Smooth muscle cell (in vitro differentiated cells): ENCODE data around the gene ESR2. TPM values are rescaled to one million over a fixed set of nuclear protein-coding genes. Genes with fewer than 3 reads are reported as not detected.
"Not testable (repeated sequence)": the region's sequence is repeated elsewhere in the genome, so short reads cannot be mapped to it uniquely, and the experiment has no call there.

Experiments
- DNase-seq: peaks from one replicate; lab custom pipeline; 2025; ENCODE audit not compliant: unreplicated experiment; lab: John Stamatoyannopoulos, UW
- H2AFZ ChIP-seq: fragments of 200-600 bp; sonication (generic); 2 replicates; pipeline ENCODE4 v1.6.0; 2016; ENCODE audit warnings: antibody characterized with exemption, low read depth, mild to moderate bottlenecking
- H3F3A ChIP-seq: fragments of 200-600 bp; sonication (generic); 2 replicates; pipeline ENCODE4 v1.6.0; 2017; ENCODE audit warnings: antibody characterized with exemption, low read depth
- H3K27ac ChIP-seq: fragments of 200-600 bp; sonication (generic); 2 replicates; pipeline ENCODE4 v1.5.1; 2016; ENCODE audit warnings: low read depth, mild to moderate bottlenecking
- H3K27me3 ChIP-seq: fragments of 200-600 bp; sonication (generic); 2 replicates; pipeline ENCODE4 v1.6.1; 2016; ENCODE audit warnings: low read depth, mild to moderate bottlenecking
- H3K36me3 ChIP-seq: fragments of 200-600 bp; sonication (generic); 2 replicates; pipeline ENCODE4 v1.5.1; 2016; ENCODE audit warnings: low read depth
- H3K4me1 ChIP-seq: fragments of 200-600 bp; sonication (generic); 2 replicates; pipeline ENCODE4 v1.5.1; 2016; ENCODE audit warnings: low read depth
- H3K4me2 ChIP-seq: fragments of 200-600 bp; sonication (generic); 2 replicates; pipeline ENCODE4 v1.6.0; 2016; ENCODE audit warnings: mild to moderate bottlenecking
- H3K4me3 ChIP-seq: fragments of 200-600 bp; sonication (generic); 2 replicates; pipeline ENCODE4 v1.5.1; 2016; ENCODE audit warnings: mild to moderate bottlenecking
- H3K79me2 ChIP-seq: fragments of 200-600 bp; sonication (generic); 2 replicates; pipeline ENCODE4 v1.6.0; 2016; ENCODE audit warnings: low read depth, mild to moderate bottlenecking
- H3K9ac ChIP-seq: fragments of 200-600 bp; sonication (generic); 2 replicates; pipeline ENCODE4 v1.6.0; 2016; ENCODE audit warnings: low read depth
- H3K9me3 ChIP-seq: fragments of 200-600 bp; sonication (generic); replicated peaks from 2 replicates; pipeline ENCODE4 v1.5.1; 2016; ENCODE audit warnings: low read depth
- H4K20me1 ChIP-seq: fragments of 200-600 bp; sonication (generic); 2 replicates; pipeline ENCODE4 v1.6.0; 2016; ENCODE audit warnings: low read depth
- WGBS: methylation state at CpG from one replicate; pipeline ENCODE4 v1.1.7; 2016; ENCODE audit warnings: low lambda C conversion rate; 5-methylcytosine and 5-hydroxymethylcytosine counted together
- polyA plus RNA-seq: library from polyadenylated mRNA; unstranded; fragments of >200 nt; fragmentation: Nextera tagmentation; extraction: Ambion mirVana; gene quantifications from 2 replicates; pipeline ENCODE4 v1.2.1, GENCODE V29; 2016
- total RNA-seq: library from RNA; depleted of rRNA; stranded (reverse); fragments of >200 nt; gene quantifications from 2 replicates; pipeline ENCODE4 v1.2.3, GENCODE V29; 2014
- TF ChIP-seq, protein P1 (sequence below): fragments of 200-600 bp; sonication (generic); IDR thresholded peaks from 2 replicates; pipeline ENCODE4 v1.5.1; 2017; ENCODE audit warnings: borderline replicate concordance, mild to moderate bottlenecking, antibody characterized with exemption; ENCODE audit not compliant: insufficient read depth, poor library complexity, severe bottlenecking

The ESR2 gene
- total and polyA plus RNA-seq, 2 experiments from 2014 or later: not detected

- no peaks in the 10 kb centered on the region for H3K36me3 ChIP-seq
- H4K20me1 ChIP-seq: no peaks in the 10 kb centered on the region
- no peaks in the 10 kb centered on the region for H3K79me2 ChIP-seq
- no peak for DNase-seq
- H2AFZ ChIP-seq: no peak overlapping the region
- H3K4me3 ChIP-seq: no peak overlapping the region
- H3K4me1 ChIP-seq: no peaks in the 10 kb centered on the region
- no peaks in the 10 kb centered on the region for H3K9me3 ChIP-seq
- TF ChIP-seq, protein P1, sequence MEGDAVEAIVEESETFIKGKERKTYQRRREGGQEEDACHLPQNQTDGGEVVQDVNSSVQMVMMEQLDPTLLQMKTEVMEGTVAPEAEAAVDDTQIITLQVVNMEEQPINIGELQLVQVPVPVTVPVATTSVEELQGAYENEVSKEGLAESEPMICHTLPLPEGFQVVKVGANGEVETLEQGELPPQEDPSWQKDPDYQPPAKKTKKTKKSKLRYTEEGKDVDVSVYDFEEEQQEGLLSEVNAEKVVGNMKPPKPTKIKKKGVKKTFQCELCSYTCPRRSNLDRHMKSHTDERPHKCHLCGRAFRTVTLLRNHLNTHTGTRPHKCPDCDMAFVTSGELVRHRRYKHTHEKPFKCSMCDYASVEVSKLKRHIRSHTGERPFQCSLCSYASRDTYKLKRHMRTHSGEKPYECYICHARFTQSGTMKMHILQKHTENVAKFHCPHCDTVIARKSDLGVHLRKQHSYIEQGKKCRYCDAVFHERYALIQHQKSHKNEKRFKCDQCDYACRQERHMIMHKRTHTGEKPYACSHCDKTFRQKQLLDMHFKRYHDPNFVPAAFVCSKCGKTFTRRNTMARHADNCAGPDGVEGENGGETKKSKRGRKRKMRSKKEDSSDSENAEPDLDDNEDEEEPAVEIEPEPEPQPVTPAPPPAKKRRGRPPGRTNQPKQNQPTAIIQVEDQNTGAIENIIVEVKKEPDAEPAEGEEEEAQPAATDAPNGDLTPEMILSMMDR: no peak
- no peak overlapping the region for H3K27ac ChIP-seq
- no peak overlapping the region for H3K4me2 ChIP-seq
- H3K9ac ChIP-seq: no peak overlapping the region
- H3F3A ChIP-seq: no peaks in the 10 kb centered on the region
- WGBS: 77% methylated on average over 2 of the region's 2 CpGs
- H3K27me3 ChIP-seq: no peaks in the 10 kb centered on the region
Observed at GRCh38 chr14:64045091-64045490, 249.1 kb downstream of the ESR2 start.

DNA sequence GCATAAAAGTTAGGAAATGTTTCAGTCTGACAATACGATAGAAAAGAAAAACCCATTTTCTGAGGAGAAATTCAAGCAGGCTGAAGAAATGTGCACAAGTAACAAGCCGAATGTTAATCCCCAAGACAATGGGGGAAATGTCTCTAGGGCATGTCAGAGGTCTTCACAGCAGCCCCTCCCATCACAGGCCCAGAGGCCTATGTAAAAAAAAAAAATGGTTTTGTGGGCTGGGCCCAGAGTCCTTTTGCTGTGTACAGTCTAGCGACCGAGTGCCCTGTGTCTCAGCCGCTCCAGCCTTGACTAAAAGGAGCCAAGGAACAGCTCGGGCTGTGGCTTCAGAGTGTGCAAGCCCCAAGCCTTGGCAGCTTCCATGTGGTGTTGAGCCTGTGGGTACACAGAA is 250.9 kb downstream of the ESR2 start:
- not testable (repeated sequence) for H3F3A ChIP-seq, H3K9ac ChIP-seq, H3K4me1 ChIP-seq, H2AFZ ChIP-seq, H3K4me2 ChIP-seq, H3K4me3 ChIP-seq, H4K20me1 ChIP-seq, DNase-seq, H3K27me3 ChIP-seq, H3K79me2 ChIP-seq, H3K9me3 ChIP-seq, H3K27ac ChIP-seq, H3K36me3 ChIP-seq
- 94% methylated on average over 6 of the region's 6 CpGs for WGBS

DNA sequence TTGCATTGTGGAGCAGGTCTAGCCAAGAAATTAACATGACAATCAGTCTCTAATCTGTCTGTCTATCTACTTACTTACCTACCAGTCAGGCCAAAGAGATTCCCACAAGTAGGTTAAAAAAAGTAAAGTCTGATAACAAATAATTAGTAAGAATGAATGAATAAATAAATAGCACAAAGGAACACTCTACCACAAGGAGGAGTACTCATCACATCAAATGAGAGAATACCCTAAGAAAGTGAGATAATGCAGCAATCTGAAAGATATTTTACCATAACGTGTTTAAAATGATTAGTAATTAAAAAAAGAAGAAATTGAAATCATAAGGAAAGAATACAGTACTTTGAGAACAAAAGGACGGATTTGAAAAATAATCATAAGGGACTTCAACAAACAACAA is 254.1 kb downstream of the ESR2 start:
- TF ChIP-seq, protein P1: peak; percentile 47
- H3K4me2 ChIP-seq: no peak overlapping the region
- H3K4me1 ChIP-seq: peaks cover 4% of the 10 kb centered on the region
- H3K9ac ChIP-seq: no peak overlapping the region
- H3F3A ChIP-seq: no peaks in the 10 kb centered on the region
- 86% methylated on average over 2 of the region's 2 CpGs for WGBS
- no peak overlapping the region for H3K27ac ChIP-seq
- no peaks in the 10 kb centered on the region for H3K79me2 ChIP-seq
- H2AFZ ChIP-seq: no peak overlapping the region
- H4K20me1 ChIP-seq: no peaks in the 10 kb centered on the region
- DNase-seq: no peak
- H3K9me3 ChIP-seq: no peaks in the 10 kb centered on the region
- H3K36me3 ChIP-seq: no peaks in the 10 kb centered on the region
- no peak overlapping the region for H3K4me3 ChIP-seq
- H3K27me3 ChIP-seq: no peaks in the 10 kb centered on the region

- Histone ChIP-seq H3K27me3 (no peaks in the 10 kb centered on the region), H2AFZ (no peak overlapping the region), H3K27ac (no peak overlapping the region), H3K4me1 (peaks cover 9% of the 10 kb centered on the region), H3K9me3 (no peaks in the 10 kb centered on the region), H3K36me3 (no peaks in the 10 kb centered on the region), H4K20me1 (no peaks in the 10 kb centered on the region), H3F3A (no peaks in the 10 kb centered on the region), H3K79me2 (no peaks in the 10 kb centered on the region), H3K4me2 (no peak overlapping the region), H3K4me3 (no peak overlapping the region), H3K9ac (no peak overlapping the region)
- no peak for DNase-seq
- WGBS: 93% methylated on average over 5 of the region's 5 CpGs
- TF ChIP-seq, protein P1: no peak
Observed at GRCh38 chr14:64038841-64039542, 255.2 kb downstream of the ESR2 start.

GRCh38 chr14:64037869-64038745 is 256.1 kb downstream of the ESR2 start:
- H3K4me1 ChIP-seq, H3K9me3 ChIP-seq, H3K4me3 ChIP-seq, DNase-seq, H3K9ac ChIP-seq, H3F3A ChIP-seq, H3K27ac ChIP-seq, H2AFZ ChIP-seq, H3K4me2 ChIP-seq, H4K20me1 ChIP-seq, H3K36me3 ChIP-seq, H3K27me3 ChIP-seq, H3K79me2 ChIP-seq: not testable (repeated sequence)
- WGBS: 97% methylated on average over 47 of the region's 66 CpGs
